Measurements from ENCODE around the gene MYBPC2.

DNA sequence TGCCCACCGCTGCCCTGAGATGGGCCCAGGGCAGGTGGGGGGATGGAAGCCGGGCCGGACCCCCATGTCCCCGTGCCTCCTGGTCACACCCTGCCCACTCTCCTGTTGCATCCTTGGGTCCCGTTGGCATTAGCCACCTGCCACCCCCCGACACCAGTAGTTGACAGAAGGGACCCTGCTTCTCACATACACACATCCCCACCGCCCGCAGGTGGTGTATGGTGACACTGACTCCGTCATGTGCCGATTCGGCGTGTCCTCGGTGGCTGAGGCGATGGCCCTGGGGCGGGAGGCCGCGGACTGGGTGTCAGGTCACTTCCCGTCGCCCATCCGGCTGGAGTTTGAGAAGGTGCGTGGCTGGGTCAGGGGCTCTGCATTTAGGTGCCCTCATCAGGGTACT, 19.2 kb upstream of the MYBPC2 start:
- TF ChIP-seq SIN3A (IDR thresholded peaks at IDR 0.05; ENCODE audit: borderline replicate concordance, insufficient read depth, low read depth, low read length), result no peak
- TF ChIP-seq, protein P1, sequence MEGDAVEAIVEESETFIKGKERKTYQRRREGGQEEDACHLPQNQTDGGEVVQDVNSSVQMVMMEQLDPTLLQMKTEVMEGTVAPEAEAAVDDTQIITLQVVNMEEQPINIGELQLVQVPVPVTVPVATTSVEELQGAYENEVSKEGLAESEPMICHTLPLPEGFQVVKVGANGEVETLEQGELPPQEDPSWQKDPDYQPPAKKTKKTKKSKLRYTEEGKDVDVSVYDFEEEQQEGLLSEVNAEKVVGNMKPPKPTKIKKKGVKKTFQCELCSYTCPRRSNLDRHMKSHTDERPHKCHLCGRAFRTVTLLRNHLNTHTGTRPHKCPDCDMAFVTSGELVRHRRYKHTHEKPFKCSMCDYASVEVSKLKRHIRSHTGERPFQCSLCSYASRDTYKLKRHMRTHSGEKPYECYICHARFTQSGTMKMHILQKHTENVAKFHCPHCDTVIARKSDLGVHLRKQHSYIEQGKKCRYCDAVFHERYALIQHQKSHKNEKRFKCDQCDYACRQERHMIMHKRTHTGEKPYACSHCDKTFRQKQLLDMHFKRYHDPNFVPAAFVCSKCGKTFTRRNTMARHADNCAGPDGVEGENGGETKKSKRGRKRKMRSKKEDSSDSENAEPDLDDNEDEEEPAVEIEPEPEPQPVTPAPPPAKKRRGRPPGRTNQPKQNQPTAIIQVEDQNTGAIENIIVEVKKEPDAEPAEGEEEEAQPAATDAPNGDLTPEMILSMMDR (IDR thresholded peaks at IDR 0.05), result no peak
- TF ChIP-seq REST (IDR thresholded peaks at IDR 0.05; ENCODE audit: insufficient read depth in 1 of 2, low read depth in 2 of 2, low read length in 1 of 2), result no peak
- TF ChIP-seq POLR2AphosphoS5 (IDR thresholded peaks at IDR 0.05; ENCODE audit: low read depth, low read length), result no peak
- no peak for TF ChIP-seq TCF7L2 (IDR thresholded peaks at IDR 0.05; ENCODE audit: low read depth, low read length)
